HCT116 (cell line): ENCODE results near the gene RBMS1. TPM values are rescaled to one million over a fixed set of nuclear protein-coding genes. Genes with fewer than 3 reads are reported as not detected.

Experiments
- ATAC-seq: fragments of 200-7000 bp; cut with Tn5 transposase; 2 replicates; pipeline ENCODE4 v1.9.1; 2020; ENCODE audit warnings: mild to moderate bottlenecking, moderate library complexity
- BruUV-seq: library from RNA; stranded (reverse); fragments of 400-500 nt; replicated peaks from 2 replicates; lab custom pipeline; 2021; lab: Mats Ljungman, UMichigan
- CTCF ChIA-PET: fragments of 300-600 bp; sonication (Branson Sonifier 250); formaldehyde crosslinking; loops from one replicate; lab custom pipeline; 2021; ENCODE audit warnings: antibody characterized with exemption; lab: Charles Lee
- POLR2A ChIA-PET: fragments of 300-600, 350-600 bp; sonication (Branson Sonifier 250); formaldehyde crosslinking; loops from one replicate; lab custom pipeline; 2021; ENCODE audit warnings: antibody characterized with exemption; lab: Charles Lee
- RAD21 ChIA-PET, 2 experiments: fragments of 300-600 bp; sonication (Branson Sonifier 250); formaldehyde crosslinking; loops; one replicate each; lab custom pipeline; 2023; ENCODE audit warnings: low total read pairs in 2 of 2; ENCODE audit not compliant: uncharacterized antibody in 2 of 2, unreplicated experiment in 2 of 2, low non-redundant PET in 1 of 2; lab: Charles Lee
- DNase-seq: peaks from one replicate; pipeline ENCODE4 v3.0.0-alpha.2; 2010; ENCODE audit warnings: low read depth, low spot score
- H2AFZ ChIP-seq: fragments of 200-600 bp; shearing (Covaris generic), sonication (generic); 2 replicates; pipeline ENCODE4 v1.6.1; 2017; ENCODE audit warnings: low read depth, mixed run types, mixed read lengths, antibody characterized with exemption, low read length; ENCODE audit not compliant: poor library complexity, severe bottlenecking
- H3K27ac ChIP-seq: 2 replicates; pipeline ENCODE4 v1.5.1; 2012; ENCODE audit warnings: low read depth, low read length
- H3K27me3 ChIP-seq: fragments of 200-600 bp; sonication (generic); 2 replicates; pipeline ENCODE4 v1.6.1; 2016; ENCODE audit warnings: mixed run types, low read length, mixed read lengths; ENCODE audit not compliant: insufficient read depth
- H3K36me3 ChIP-seq, 2 experiments: fragments of 200-500 bp in 1 of 2; fragments of 200-600 bp in 1 of 2; sonication (Bioruptor generic) in 1 of 2; sonication (generic) in 1 of 2; 2 replicates each; pipeline versions ENCODE4 v1.5.1 to v1.6.1; 2014 to 2016; ENCODE audit warnings: low read length in 2 of 2, inconsistent platforms in 1 of 2, mixed read lengths in 1 of 2, mixed run types in 1 of 2; ENCODE audit not compliant: insufficient read depth in 2 of 2, control insufficient read depth in 1 of 2
- H3K4me1 ChIP-seq, 2 experiments: fragments of 200-600 bp in 1 of 2; sonication (generic) in 1 of 2; 2 replicates each; pipeline versions ENCODE4 v1.5.1 to v1.6.1; 2012 to 2017; ENCODE audit warnings: low read length in 2 of 2, inconsistent platforms in 1 of 2, mild to moderate bottlenecking in 1 of 2, mixed read lengths in 1 of 2, mixed run types in 1 of 2, moderate library complexity in 1 of 2; ENCODE audit not compliant: insufficient read depth in 2 of 2, control insufficient read depth in 1 of 2
- H3K4me2 ChIP-seq: fragments of 200-600 bp; sonication (generic); 2 replicates; pipeline ENCODE4 v1.6.1; 2017; ENCODE audit warnings: mixed run types, low read length, mixed read lengths
- H3K4me3 ChIP-seq, 2 experiments: fragments of 200-600 bp in 1 of 2; sonication (generic) in 1 of 2; replicated peaks in 1 of 2; 2 replicates each; pipeline ENCODE4 v1.5.1; 2011 to 2016; ENCODE audit warnings: low read length in 2 of 2, control low read depth in 1 of 2, low read depth in 1 of 2, mild to moderate bottlenecking in 1 of 2, mixed read lengths in 1 of 2, mixed run types in 1 of 2
- H3K79me2 ChIP-seq: fragments of 200-600 bp; sonication (generic); 2 replicates; pipeline ENCODE4 v1.6.1; 2017; ENCODE audit warnings: mild to moderate bottlenecking, mixed run types, low read length, moderate library complexity, mixed read lengths; ENCODE audit not compliant: insufficient read depth
- H3K9ac ChIP-seq: fragments of 200-600 bp; sonication (generic); 2 replicates; pipeline ENCODE4 v1.6.1; 2016; ENCODE audit warnings: low read length, mixed read lengths
- H3K9me2 ChIP-seq: fragments of 200-600 bp; sonication (generic), shearing (Covaris generic); 2 replicates; pipeline ENCODE4 v1.6.1; 2017; ENCODE audit warnings: mixed run types, mild to moderate bottlenecking, moderate library complexity; ENCODE audit not compliant: insufficient read depth
- H3K9me3 ChIP-seq, 2 experiments: fragments of 200-500 bp in 1 of 2; fragments of 200-600 bp in 1 of 2; sonication (Bioruptor generic) in 1 of 2; sonication (generic) in 1 of 2; 2 replicates each; pipeline ENCODE4 v1.6.1; 2014 to 2017; ENCODE audit warnings: low read length in 2 of 2, mixed read lengths in 2 of 2, inconsistent platforms in 1 of 2, low read depth in 1 of 2, mild to moderate bottlenecking in 1 of 2, mixed run types in 1 of 2, moderate library complexity in 1 of 2; ENCODE audit not compliant: control insufficient read depth in 1 of 2, insufficient read depth in 1 of 2
- H4K20me1 ChIP-seq: fragments of 200-600 bp; sonication (generic), shearing (Covaris generic); 2 replicates; pipeline ENCODE4 v1.6.1; 2017; ENCODE audit warnings: mixed run types, mild to moderate bottlenecking, moderate library complexity; ENCODE audit not compliant: insufficient read depth
- CBX3 ChIP-seq: IDR thresholded peaks from 2 replicates; pipeline ENCODE4 v1.6.1; 2012; ENCODE audit warnings: low read depth
- CTCF ChIP-seq, 3 experiments: fragments of 200-600 bp in 1 of 3; sonication (generic) in 1 of 3; IDR thresholded peaks in 2 of 3; conservative IDR thresholded peaks in 1 of 3; 2 replicates each; pipeline ENCODE4 v1.5.1; 2012 to 2017; ENCODE audit warnings: low read depth in 2 of 3, low read length in 2 of 3, antibody characterized with exemption in 1 of 3, borderline replicate concordance in 1 of 3, control low read depth in 1 of 3, mild to moderate bottlenecking in 1 of 3, mixed read lengths in 1 of 3, mixed run types in 1 of 3, moderate library complexity in 1 of 3; ENCODE audit not compliant: insufficient read depth in 1 of 3
- ELF1 ChIP-seq: IDR thresholded peaks from 2 replicates; pipeline ENCODE4 v1.6.1; 2012; ENCODE audit warnings: low read depth, borderline replicate concordance
- FOSL1 ChIP-seq: IDR thresholded peaks from 2 replicates; pipeline ENCODE4 v1.6.1; 2012; ENCODE audit warnings: low read depth
- POLR2AphosphoS5 ChIP-seq: IDR thresholded peaks from 2 replicates; pipeline ENCODE4 v1.6.1; 2011; ENCODE audit warnings: mild to moderate bottlenecking, low read depth, low read length, moderate library complexity
- RAD21 ChIP-seq: IDR thresholded peaks from 2 replicates; pipeline ENCODE4 v1.6.1; 2012; ENCODE audit warnings: low read depth, mild to moderate bottlenecking
- intact Hi-C: fragments of 100-400 bp; cut with micrococcal nuclease; formaldehyde crosslinking; loops from 2 replicates; pipeline ENCODE4 v1.10.0; 2022
- total RNA-seq: library from RNA; stranded (reverse); gene quantifications from one replicate; pipeline ENCODE4 v1.2.1, GENCODE V29; 2021; ENCODE audit not compliant: unreplicated experiment
- TF ChIP-seq, protein P1 (sequence below): IDR thresholded peaks from 2 replicates; pipeline ENCODE4 v1.6.1; 2012
- TF ChIP-seq, protein P2 (sequence below): IDR thresholded peaks from 2 replicates; pipeline ENCODE4 v1.6.1; 2012
- TF ChIP-seq, protein P3 (sequence below): IDR thresholded peaks from 2 replicates; pipeline ENCODE4 v1.6.1; 2011; ENCODE audit warnings: mild to moderate bottlenecking, low read length, moderate library complexity; ENCODE audit not compliant: insufficient replicate concordance; ENCODE audit errors: extremely low read depth

The RBMS1 gene
- total RNA-seq, 1 experiment from 2014 or later: 17.6 TPM

DNA sequence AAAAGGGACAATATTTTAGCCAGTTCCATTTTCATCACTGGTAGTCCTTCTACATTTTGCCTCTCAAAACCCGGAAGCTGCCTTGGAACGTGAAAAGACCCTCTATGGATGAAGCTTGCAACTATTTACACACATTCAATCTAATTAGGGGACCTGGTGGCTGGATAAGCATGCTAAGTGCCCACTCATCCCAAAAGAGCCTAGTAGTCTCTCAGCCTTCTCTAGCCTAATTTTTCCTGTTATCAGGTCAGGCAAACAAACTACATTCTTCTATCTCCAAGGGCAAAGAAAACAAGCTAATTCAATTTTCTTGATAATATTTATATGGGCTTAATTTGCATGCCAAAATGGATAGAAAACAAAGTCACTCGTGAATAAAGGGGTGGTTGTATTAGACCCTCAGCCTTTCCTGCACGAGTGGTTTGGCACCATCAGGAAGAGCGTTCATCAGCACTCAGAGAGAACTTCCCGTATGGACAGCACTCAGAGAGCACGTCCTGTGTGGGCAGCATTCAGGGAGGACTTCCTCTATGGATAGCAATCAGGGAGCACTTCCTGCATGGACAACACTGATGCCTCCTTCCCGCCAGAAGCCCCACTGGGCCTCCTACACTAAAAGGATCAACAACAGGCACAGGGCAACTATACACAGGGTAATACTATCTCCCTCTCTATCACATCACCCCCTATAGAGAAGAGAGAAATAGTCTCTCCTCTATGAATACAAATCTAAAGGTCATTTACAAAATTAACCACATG is 122.2 kb downstream of the RBMS1 start:
- Histone ChIP-seq H3K4me1 (no peaks in the 10 kb centered on the region), H3K4me3 (no peak overlapping the region), H3K9me3 (no peaks in the 10 kb centered on the region), H3K9ac (no peak overlapping the region), H3K27ac (no peak overlapping the region), H2AFZ (no peak overlapping the region), H3K36me3 (no peaks in the 10 kb centered on the region), H3K4me2 (no peak overlapping the region), H4K20me1 (no peaks in the 10 kb centered on the region), H3K9me2 (no peaks in the 10 kb centered on the region), H3K27me3 (no peaks in the 10 kb centered on the region), H3K79me2 (no peaks in the 10 kb centered on the region)
- ChIA-PET CTCF (no interaction called here), RAD21 (no interaction called here), POLR2A (no interaction called here)
- BruUV-seq: no TSS peak
- DNase-seq (no peak), ATAC-seq (no peak)
- intact Hi-C loops: no loop called here
- TF ChIP-seq CBX3 (no peak), RAD21 (no peak)

DNA sequence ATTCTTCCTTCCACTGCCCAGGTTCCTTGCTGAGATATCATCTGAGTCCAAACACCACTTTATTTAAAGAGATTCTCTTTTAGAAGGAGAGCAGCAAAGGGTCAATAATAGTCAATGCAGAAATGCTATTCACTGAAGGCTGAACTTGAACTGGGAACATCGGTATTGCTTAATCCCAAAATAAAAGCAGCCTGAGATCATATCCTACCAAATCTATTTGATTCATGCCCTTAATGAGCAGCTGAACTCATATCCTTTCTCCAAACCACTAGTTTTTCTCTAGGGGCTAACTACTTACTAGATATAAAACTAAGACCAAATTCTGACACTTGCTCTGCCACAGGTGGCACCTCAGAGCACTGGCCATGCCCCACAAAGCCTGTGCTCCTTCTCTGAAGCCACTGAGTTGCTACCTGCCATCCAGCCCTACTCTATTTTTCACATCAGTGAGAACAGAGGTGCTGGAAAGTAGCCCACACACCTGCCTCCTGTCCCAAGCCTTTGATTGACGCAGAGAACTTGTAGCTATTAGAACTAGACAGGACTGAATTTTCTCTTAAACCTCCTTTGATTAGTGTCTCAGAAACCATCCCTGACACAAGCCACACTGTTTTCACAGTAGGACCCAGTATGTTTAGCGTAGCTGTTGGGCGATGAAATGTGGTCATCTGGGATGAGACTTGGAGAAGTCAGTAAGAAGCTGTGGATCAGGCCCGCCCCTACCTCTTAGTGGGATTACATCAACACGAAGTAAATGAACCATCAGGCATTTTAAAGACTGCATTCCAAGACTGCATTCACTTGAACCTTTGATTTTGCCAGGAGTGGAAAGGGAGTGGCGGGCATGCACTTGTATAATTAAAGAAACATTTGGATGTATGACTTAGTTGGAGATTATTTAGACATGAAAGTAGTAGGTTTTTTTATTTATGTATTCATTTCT is 124.3 kb downstream of the RBMS1 start:
- Histone ChIP-seq H3K9me2 (no peaks in the 10 kb centered on the region), H3K27ac (no peak overlapping the region), H3K9me3 (no peaks in the 10 kb centered on the region), H2AFZ (no peak overlapping the region), H3K27me3 (no peaks in the 10 kb centered on the region), H4K20me1 (no peaks in the 10 kb centered on the region), H3K79me2 (no peaks in the 10 kb centered on the region), H3K4me2 (no peak overlapping the region), H3K4me1 (no peaks in the 10 kb centered on the region), H3K4me3 (no peak overlapping the region), H3K36me3 (no peaks in the 10 kb centered on the region), H3K9ac (no peak overlapping the region)
- CTCF ChIA-PET: no interaction called here
- DNase-seq: no peak
- no TSS peak for BruUV-seq
- RAD21 ChIA-PET: no interaction called here
- TF ChIP-seq CBX3 (no peak), CTCF (IDR thresholded peaks at IDR 0.05 in 2 of 3, conservative IDR thresholded peaks at IDR 0.05 in 1 of 3; ENCODE audit: borderline replicate concordance in 1 of 3, insufficient read depth in 1 of 3, low read depth in 2 of 3, low read length in 2 of 3) (no peak), FOSL1 (no peak), POLR2AphosphoS5 (no peak), ELF1 (no peak)
- TF ChIP-seq, protein P1, sequence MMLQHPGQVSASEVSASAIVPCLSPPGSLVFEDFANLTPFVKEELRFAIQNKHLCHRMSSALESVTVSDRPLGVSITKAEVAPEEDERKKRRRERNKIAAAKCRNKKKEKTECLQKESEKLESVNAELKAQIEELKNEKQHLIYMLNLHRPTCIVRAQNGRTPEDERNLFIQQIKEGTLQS: no peak
- TF ChIP-seq, protein P2, sequence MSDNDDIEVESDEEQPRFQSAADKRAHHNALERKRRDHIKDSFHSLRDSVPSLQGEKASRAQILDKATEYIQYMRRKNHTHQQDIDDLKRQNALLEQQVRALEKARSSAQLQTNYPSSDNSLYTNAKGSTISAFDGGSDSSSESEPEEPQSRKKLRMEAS: no peak
- TF ChIP-seq, protein P3, sequence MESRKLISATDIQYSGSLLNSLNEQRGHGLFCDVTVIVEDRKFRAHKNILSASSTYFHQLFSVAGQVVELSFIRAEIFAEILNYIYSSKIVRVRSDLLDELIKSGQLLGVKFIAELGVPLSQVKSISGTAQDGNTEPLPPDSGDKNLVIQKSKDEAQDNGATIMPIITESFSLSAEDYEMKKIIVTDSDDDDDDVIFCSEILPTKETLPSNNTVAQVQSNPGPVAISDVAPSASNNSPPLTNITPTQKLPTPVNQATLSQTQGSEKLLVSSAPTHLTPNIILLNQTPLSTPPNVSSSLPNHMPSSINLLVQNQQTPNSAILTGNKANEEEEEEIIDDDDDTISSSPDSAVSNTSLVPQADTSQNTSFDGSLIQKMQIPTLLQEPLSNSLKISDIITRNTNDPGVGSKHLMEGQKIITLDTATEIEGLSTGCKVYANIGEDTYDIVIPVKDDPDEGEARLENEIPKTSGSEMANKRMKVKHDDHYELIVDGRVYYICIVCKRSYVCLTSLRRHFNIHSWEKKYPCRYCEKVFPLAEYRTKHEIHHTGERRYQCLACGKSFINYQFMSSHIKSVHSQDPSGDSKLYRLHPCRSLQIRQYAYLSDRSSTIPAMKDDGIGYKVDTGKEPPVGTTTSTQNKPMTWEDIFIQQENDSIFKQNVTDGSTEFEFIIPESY: no peak
- intact Hi-C loops: no loop called here
- POLR2A ChIA-PET: no interaction called here
- ATAC-seq: no peak
